NOMO-1 (cell line): ENCODE measurements around the gene SORCS1.

Source experiments
- DNase-seq, 2 experiments: peaks; one replicate each; lab custom pipeline; 2025; ENCODE audit not compliant: unreplicated experiment in 2 of 2; lab: John Stamatoyannopoulos, UW

The SORCS1 gene

DNA sequence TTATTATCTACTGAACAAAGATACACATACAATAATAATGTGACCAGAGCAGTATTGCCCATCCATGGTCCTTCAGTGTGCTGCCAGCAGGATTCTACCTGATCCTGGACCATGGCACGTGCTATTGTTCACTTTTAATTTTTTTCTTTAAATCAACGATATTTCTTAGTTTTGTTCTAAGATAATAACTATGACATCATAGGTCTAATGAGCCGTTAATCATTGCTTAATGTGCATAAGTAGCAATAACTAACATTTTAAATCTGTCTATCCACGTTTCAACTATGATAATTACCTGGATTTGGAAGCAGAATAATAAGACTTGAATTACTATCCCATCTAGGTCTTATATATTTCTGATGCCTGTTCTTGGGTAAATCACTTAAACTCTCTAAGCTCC is 253.8 kb downstream of the SORCS1 start:
- no peak for DNase-seq

DNA sequence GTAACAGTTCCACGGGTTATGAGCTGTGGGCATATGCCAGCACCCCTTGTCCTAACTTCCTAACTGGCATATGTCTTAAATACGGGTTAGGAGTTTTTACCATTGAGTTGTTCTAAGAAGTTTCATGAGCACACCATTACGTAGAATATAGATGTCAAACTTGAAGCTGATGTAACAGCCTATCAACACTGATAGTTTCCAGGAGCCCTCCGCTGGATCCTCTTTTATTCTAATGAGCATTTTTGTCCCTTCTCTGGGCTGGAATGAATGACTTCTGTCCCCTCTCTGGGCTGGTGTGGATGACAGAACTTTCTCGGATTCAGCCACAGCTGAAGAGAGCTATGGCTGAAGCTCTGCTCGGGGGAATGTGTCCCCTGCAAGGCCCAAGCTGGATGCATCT is 256.3 kb downstream of the SORCS1 start:
- no peak for DNase-seq

DNA sequence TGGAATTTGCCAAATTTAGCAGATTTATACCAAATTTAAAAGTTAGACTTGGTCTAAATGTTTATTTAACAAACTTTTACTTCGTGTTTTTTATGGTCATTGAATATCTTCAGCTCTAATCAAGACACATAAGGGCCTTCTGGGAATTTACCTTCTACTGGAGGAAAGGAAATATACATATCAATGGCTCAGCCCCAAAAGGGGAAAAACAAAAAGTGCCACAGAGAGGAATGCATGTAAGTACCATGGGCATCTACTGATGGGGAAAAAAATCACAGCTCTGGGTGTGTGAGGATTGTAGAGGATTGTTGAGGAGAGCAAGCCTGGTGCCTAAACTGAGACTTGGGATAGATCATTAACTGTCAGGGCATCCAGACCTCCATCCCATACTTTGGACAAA is 260.3 kb downstream of the SORCS1 start:
- no peak for DNase-seq

- DNase-seq: no peak
Measured at GRCh38 chr10:106903180-106903579, 261.3 kb downstream of the SORCS1 start.

- DNase-seq: peak in 1 of 2 experiments; percentile 3
Measured at GRCh38 chr10:106900016-106900652, 264.4 kb downstream of the SORCS1 start.

GRCh38 chr10:106898446-106898845 is 266.1 kb downstream of the SORCS1 start:
- DNase-seq: no peak

DNA sequence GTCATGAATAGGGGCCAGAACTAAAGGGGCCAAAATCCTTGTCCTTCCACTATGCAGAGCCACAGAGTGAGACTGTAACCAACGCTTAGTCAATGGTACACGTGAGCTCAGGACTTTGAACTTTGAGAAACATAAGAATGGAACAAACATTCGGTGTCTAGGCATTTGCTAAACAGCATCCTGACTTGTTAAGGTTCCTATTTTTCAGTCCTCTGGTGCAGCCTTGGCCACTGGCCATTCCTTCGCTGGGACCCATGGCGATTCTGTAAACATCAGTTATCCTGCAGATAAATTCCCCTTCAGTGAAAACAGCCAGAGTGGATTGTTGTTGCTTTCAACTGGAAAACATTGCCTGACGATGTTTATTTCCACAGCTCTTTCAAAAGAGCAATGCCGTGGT is 266.8 kb downstream of the SORCS1 start:
- no peak for DNase-seq

DNA sequence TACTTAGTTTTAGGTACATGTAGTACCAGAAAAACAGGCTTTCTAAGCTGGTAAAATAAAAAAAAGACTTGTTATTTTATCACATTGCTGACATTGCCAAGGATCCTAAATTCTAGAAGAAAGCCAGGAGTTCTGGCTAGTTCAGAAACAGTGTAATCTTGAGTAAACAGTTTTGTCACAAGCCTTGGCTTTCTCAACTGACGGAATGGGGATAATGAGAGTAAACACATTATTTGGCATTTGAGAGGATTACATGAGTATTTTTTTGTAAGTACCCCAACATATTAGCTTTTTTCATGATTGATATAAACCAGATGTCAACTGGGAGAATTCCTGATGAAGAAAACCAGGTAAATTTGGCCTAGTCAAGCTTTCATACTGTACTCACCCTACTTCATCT is 269.8 kb downstream of the SORCS1 start:
- DNase-seq: no peak

GRCh38 chr10:106877574-106877973 is 286.9 kb downstream of the SORCS1 start:
- no peak for DNase-seq

DNA sequence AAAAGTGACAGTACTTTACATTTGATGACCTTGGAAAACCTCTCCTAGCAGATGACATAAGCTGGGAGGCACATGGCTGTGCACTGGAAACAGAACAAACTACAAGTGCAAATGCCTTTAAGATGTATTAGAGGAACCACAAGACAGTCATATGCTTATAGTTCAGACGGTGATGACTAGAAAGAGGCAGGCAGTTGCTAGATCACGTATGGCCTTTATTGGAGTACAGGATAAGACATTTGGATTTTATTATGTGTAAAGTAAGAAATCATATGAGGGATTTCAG is 290.0 kb downstream of the SORCS1 start:
- DNase-seq: no peak

- DNase-seq: no peak
Measured at GRCh38 chr10:106873770-106874603, 290.5 kb downstream of the SORCS1 start.

DNA sequence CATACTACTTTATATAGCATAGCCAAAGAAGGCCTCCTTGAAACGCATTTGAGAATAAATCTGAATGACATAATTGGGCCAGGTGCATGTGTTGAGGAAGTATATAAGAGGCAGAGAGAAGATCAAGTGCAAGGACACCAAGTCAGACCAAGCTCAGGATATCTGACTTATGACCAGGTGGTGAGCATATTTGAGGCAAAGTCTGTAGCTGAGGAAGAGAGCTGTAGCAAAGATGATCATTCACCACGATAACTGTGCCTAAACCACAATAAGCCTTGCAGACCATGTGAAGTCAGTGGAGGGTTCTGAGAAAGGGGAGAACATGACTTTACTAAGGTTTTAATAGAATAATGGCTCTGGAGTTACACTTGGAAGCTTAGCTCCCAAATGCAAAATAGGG is 292.3 kb downstream of the SORCS1 start:
- DNase-seq: no peak

DNA sequence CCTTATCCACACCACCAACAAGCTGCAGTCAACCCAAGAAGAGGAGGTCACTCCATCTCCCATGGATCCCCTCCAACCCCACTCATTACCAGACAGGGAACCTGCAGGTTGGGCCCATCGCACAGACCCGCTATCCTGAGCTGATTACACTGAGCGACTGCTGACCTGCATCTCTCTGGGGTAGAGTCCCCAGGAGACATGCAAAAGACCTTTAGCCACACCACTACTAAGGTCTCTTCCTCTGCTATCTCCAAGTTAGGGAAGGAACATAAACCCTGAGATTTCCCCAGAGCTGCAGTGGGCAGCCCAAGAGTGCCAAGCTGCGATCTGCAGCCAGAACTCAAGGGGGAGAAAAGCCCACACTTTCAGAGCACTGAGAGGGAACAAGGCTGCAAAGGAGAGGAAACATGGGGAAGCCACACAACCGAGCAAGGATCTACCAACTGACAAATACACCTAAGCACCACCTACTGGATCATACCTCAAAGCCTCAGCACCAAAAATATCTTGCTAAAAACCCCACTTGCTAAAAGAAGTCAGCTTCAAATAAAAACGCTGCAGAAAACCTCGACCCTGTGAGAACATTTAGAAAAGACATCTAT is 298.2 kb downstream of the SORCS1 start:
- no peak for DNase-seq

DNA sequence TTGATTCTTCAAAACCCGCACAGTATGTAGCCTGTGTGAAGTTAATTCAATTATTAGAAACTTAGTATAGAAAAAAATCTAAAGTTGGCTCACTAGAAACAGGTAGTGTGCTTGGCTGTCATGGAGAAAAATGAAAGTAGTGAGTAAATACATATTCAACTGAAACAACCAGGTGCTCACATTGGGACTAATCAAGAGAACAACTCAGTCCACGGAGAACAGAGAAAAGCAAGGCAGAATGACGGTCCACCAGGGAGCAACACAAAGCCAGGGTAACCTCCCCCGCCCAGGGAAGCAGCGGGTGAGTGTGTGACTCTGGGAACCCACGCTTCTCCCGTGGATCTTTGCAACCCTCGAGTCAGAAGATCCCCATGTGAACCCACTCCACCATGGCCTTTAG is 300.5 kb downstream of the SORCS1 start:
- DNase-seq: no peak

- DNase-seq: no peak
Measured at GRCh38 chr10:106863549-106863948, 301.0 kb downstream of the SORCS1 start.

DNA sequence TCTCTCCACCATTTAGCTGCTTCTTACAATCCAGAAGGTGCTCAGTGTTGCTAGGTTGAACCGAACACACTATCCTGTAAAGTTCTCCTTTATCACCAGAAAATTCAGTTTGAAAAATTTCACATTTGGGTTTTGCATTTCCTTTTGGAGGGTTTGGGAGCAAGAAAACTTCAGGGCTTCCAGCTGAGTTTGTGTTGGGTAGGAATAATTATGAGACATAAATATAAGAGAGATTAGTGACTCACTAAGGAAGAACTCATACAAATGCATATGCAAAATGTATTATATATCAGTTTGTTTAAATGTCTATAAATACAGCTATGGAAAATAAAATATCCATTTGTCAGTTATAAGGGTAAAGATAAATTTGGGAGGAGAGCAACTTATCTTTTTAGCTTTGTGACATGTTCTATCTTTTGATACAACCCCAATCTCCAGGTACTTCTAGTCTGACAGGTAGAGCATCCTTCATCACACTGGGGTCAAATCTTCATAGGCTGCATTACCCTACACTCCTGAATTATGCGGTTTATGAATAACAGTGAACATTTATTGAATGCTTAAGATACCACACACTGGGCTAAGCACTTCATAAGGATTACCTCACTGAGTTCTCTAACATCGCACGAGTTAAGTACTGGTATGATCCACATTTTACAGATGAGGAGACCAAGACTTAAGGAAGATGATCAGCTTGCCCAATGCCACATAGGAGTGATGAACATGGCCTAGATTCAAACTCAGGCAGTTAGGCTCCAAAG is 304.4 kb downstream of the SORCS1 start:
- DNase-seq: no peak

DNA sequence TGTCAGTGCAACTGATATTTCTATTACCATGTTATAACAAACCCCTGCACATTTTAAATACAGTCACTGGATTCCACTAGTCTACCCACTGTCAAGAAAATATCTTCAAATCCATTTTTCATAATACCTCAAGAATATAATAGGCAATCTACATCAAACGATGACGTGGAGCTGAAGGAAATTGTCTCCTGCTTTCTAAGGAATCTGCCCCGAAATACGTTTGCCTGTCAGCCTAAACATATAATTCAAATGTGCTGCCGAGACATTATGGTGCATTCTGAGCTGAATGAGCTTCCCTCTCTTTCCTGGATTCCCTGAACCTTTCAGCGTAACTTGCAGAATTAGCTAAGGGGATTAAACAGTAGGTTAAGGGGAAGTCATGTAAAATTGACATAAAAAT is 306.8 kb downstream of the SORCS1 start:
- no peak for DNase-seq

DNA sequence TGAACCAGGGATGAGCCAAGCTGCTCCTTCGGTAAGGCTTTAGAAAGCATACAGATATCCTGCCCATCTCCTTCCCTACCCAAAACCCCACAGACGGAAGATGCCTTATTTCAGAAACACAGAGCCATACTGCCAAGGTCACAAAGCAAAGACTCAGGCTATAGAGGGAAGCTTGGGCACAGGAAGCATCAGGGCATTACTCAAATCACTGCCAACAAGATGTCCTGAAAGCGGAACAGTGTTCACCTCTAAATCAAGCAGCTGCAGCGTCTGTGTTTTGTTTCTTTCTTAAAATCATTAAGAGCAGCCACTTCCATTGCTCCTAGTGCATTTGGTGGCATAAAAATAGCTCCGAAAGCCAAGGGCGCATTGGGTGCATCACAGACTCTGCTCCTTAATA is 307.3 kb downstream of the SORCS1 start:
- no peak for DNase-seq

DNA sequence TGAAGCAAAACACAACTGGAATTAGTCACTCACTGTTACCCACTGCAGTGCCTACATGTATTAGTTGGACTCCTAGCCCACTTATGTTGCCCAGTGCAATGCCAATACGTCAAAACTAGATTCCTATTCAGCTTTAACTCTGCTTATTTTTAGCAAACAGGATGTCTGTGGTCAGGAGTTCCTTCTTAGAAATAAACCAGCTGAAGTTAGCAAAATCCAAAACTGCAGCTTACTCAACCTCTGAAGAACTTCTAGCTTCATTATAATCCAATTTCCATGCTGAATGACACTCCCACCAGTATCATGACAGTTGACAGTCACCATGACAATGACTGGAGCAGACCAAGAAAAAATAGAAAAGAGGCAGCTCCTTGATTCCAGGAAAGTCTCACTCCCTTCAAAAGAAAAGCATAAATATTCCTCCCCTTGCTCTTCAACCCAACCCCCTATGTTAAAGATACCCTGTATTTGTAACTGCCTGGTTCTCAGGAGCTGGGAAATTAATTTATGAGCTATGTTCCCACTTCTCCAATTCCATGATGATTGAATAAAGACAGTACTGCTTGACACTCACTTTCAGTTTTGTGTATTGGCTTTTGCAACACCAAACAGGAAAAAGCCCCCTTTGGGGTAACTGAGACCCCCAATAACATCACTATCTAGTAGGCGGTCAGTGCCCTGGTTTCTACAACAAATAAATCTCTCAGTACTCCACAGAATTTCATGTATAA is 327.4 kb downstream of the SORCS1 start:
- DNase-seq: peak; percentile 37 to 89

- DNase-seq: no peak
Measured at GRCh38 chr10:106832846-106833245, 331.7 kb downstream of the SORCS1 start.

GRCh38 chr10:106830471-106830870 is 334.0 kb downstream of the SORCS1 start:
- peak; percentile 19 to 38 for DNase-seq
